HepG2 (cell line): ENCODE measurements around the gene GMEB2. TPM values are rescaled to one million over a fixed set of nuclear protein-coding genes. Genes with fewer than 3 reads are reported as not detected.

Experiments used
- ATAC-seq: fragments of 200-7000 bp; cut with Tn5 transposase; 3 replicates; pipeline ENCODE4 v1.9.1; 2020; ENCODE audit warnings: mild to moderate bottlenecking, moderate library complexity
- BruUV-seq: library from RNA; stranded (reverse); fragments of 400-500 nt; replicated peaks from 2 replicates; lab custom pipeline; 2021; lab: Mats Ljungman, UMichigan
- CTCF ChIA-PET: fragments of 300-600 bp; formaldehyde crosslinking; extraction: SDS; loops from one replicate; lab custom pipeline; 2021; ENCODE audit warnings: low total read pairs, inconsistent platforms, low intra/inter-chr PET ratio; lab: Yijun Ruan, JAX
- POLR2A ChIA-PET: fragments of 350-600 bp; sonication (Branson Sonifier 250); formaldehyde crosslinking; loops from one replicate; lab custom pipeline; 2020; ENCODE audit warnings: antibody characterized with exemption, inconsistent platforms; lab: Yijun Ruan, JAX
- DNase-seq: peaks from one replicate; pipeline ENCODE4 v3.0.0-alpha.2; 2015; ENCODE audit warnings: low spot score
- FAIRE-seq: peaks from 3 replicates; lab custom pipeline; 2011; peaks lifted over from hg19 to GRCh38; lab: Jason Lieb, UNC
- H2AFZ ChIP-seq: one replicate; pipeline ENCODE4 v1.6.1; 2011; ENCODE audit warnings: low read length, inconsistent platforms
- H3K27ac ChIP-seq: fragments of 300-600 bp; 3 replicates; pipeline ENCODE4 v1.8.0; 2011; ENCODE audit warnings: mixed run types, mild to moderate bottlenecking, mixed read lengths, low read length, inconsistent platforms; ENCODE audit not compliant: insufficient read depth; ENCODE audit errors: extremely low read length
- H3K27me3 ChIP-seq, 2 experiments: fragments of 200-600 bp in 1 of 2; 2 replicates in 1 of 2; 3 replicates in 1 of 2; pipeline versions ENCODE4 v1.6.0 to v1.8.0; 2011; ENCODE audit warnings: low read length in 2 of 2, mild to moderate bottlenecking in 2 of 2, moderate library complexity in 2 of 2, inconsistent platforms in 1 of 2; ENCODE audit not compliant: insufficient read depth in 2 of 2, control insufficient read depth in 1 of 2
- H3K36me3 ChIP-seq, 2 experiments: fragments of 200-600 bp in 1 of 2; replicated peaks in 1 of 2; 2 replicates in 1 of 2; 3 replicates in 1 of 2; pipeline versions ENCODE4 v1.5.1 to v1.8.0; 2011; ENCODE audit warnings: low read length in 2 of 2, inconsistent platforms in 1 of 2; ENCODE audit not compliant: insufficient read depth in 2 of 2, control insufficient read depth in 1 of 2
- H3K4me1 ChIP-seq: 2 replicates; pipeline ENCODE4 v1.5.1; 2012; ENCODE audit warnings: low read length, inconsistent platforms; ENCODE audit not compliant: insufficient read depth
- H3K4me2 ChIP-seq: 2 replicates; pipeline ENCODE4 v1.6.0; 2011; ENCODE audit warnings: low read depth, low read length, inconsistent platforms
- H3K4me3 ChIP-seq, 3 experiments: fragments of 200-600 bp in 1 of 3; sonication (generic), shearing (Covaris generic) in 1 of 3; replicated peaks in 1 of 3; 2 replicates each; pipeline ENCODE4 v1.5.1; 2011 to 2016; ENCODE audit warnings: low read length in 3 of 3, inconsistent platforms in 2 of 3, low read depth in 2 of 3, mild to moderate bottlenecking in 2 of 3, control low read depth in 1 of 3, mixed read lengths in 1 of 3; ENCODE audit not compliant: insufficient read depth in 1 of 3
- H3K79me2 ChIP-seq: one replicate; pipeline ENCODE4 v1.6.1; 2011; ENCODE audit warnings: low read length, inconsistent platforms; ENCODE audit not compliant: insufficient read depth
- H3K9ac ChIP-seq: 2 replicates; pipeline ENCODE4 v1.6.0; 2011; ENCODE audit warnings: mild to moderate bottlenecking, low read depth, low read length, inconsistent platforms; ENCODE audit not compliant: insufficient read depth
- H3K9me3 ChIP-seq: 2 replicates; pipeline ENCODE4 v1.5.1; 2012; ENCODE audit warnings: mild to moderate bottlenecking, low read length
- H4K20me1 ChIP-seq: 2 replicates; pipeline ENCODE4 v1.6.0; 2011; ENCODE audit warnings: inconsistent platforms, mild to moderate bottlenecking, low read length, moderate library complexity; ENCODE audit not compliant: insufficient read depth
- IKZF1 ChIP-seq: fragments of 450-650 bp; IDR thresholded peaks from 2 replicates; pipeline ENCODE4 v1.7.1; 2016
- NFYB ChIP-seq: sonication (generic); formaldehyde crosslinking; IDR thresholded peaks from 2 replicates; pipeline ENCODE4 v1.4.0; 2020; ENCODE audit warnings: missing genetic modification reagents
- PHF20 ChIP-seq: sonication (generic); formaldehyde crosslinking; IDR thresholded peaks from 2 replicates; pipeline ENCODE4 v1.5.0; 2020; ENCODE audit warnings: mild to moderate bottlenecking, missing genetic modification reagents
- WGBS: methylation state at CpG from one replicate; pipeline ENCODE4 v1.1.6; 2017; ENCODE audit warnings: low lambda C conversion rate; 5-methylcytosine and 5-hydroxymethylcytosine counted together
- in situ Hi-C: cut with HindIII; loops from 2 replicates; pipeline ENCODE4 v1.10.0; 2017; ENCODE audit warnings: low pct_unique_long_range_greater_than_20kb; ENCODE audit not compliant: extremely low pct_ligation_motif_present
- intact Hi-C: fragments of 100-400 bp; cut with micrococcal nuclease; formaldehyde crosslinking; loops from one replicate; pipeline ENCODE4 v1.10.0; 2022; ENCODE audit not compliant: unreplicated experiment
- polyA plus RNA-seq, 8 experiments: library from polyadenylated mRNA; depleted of rRNA in 3 of 8; stranded (reverse) in 7 of 8; unstranded in 1 of 8; fragments of >200 nt; fragmentation: Illumina TruSeq in 4 of 8; extraction: Trizol in 4 of 8; gene quantifications; 2 replicates each; pipeline versions ENCODE4 v1.2.1 to v1.2.3, GENCODE V29; 2011 to 2016; ENCODE audit warnings: low read depth in 4 of 8, missing spikeins in 1 of 8, mixed read lengths in 1 of 8; ENCODE audit not compliant: insufficient read depth in 1 of 8
- total RNA-seq, 5 experiments: library from RNA; depleted of rRNA; stranded (reverse); fragments of >200 nt; fragmentation: Illumina TruSeq; extraction: Trizol; gene quantifications; 2 replicates each; pipeline ENCODE4 v1.2.3, GENCODE V29; 2016; ENCODE audit warnings: low read depth in 1 of 5
- TF ChIP-seq, protein P1 (sequence below): sonication (generic); formaldehyde crosslinking; conservative IDR thresholded peaks from 2 replicates; pipeline ENCODE4 v1.8.1; 2023; ENCODE audit warnings: missing genetic modification reagents
- TF ChIP-seq, protein P2 (sequence below): sonication (generic); formaldehyde crosslinking; IDR thresholded peaks from 2 replicates; pipeline ENCODE4 v1.4.0; 2020; ENCODE audit warnings: missing genetic modification reagents, borderline replicate concordance

Gene GMEB2
- total and polyA plus RNA-seq, 2 of the 13 experiments (the other 11 are each of a cell fraction or from before 2014, with no cell fraction given) = 10.6 to 12.4 TPM

DNA sequence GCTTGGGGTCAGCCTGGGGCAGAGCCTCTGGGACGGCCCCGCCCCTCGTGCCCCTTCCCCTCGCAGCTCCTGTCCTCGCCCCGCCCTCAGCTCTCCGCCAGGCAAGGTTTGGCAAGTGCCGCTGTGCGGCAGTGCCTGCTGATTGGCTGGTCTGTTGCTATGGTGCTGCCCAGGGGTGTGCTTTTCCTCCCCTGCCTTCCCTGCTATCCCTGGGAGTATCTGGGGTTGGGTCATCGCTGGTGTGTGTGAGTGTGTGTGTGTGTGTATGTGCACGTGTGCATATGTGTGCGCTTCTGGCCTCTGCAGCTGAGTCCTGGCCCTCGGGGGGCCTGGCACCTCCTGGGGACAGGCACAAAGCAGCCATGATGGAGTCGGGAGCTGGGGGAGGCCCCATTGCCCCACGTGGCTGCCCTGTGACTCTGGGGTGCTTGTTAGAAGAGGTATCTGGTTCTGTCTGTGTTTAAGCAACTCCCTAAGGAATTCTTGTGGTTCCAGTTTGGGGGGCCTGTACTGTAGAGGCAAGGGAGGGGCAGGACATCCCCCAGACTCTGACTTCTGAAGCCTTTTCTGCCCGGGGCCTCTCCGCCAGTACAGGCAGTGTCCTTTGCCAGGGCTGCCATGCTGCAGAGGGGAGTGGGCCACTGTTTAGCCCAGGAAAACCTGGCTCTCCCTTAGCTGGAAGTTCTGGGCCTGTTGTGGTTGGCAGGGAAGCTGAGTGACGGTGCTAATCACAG is 38.1 kb upstream of the GMEB2 start:
- CTCF ChIA-PET = no interaction called here

DNA sequence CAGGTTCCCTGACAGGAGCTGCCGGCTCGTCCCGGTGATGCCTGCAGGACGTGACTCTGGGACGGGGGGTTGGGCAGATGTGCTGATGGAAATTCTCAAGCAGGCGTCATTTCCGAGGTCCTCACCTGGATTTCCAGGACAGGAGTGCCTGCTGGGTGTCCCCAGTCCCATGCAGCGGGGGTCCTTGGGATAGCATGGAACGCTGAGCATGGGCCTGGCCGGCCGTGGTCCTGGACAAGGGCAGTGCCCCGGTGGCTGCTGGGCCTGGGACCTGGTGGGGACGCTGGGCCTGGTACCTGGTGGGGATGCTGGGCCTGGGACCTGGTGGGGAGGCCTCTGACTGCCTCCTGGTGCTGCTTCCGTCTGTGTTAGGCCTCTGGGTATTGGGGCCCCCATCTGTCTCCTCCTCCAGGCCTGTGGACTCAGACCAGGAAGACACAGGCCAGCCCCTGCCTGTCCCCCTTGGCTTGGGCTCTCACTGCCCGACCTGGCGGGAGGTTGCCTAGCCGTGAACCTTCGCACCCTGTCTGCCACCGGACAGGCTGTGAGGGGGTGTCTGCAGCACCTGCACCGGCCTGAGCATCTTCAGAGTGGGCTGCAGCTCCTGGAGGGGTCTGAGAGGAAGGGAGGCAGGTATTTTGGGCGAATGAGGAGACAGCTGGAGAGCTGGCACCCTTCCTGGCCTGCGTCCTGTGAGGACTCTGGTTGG is 37.4 kb upstream of the GMEB2 start:
- ATAC-seq (no peak; the same call in 2 of the 3 replicates), FAIRE-seq (no peak), DNase-seq (no peak)
- POLR2A ChIA-PET = no interaction called here
- no peak overlapping the region for H3K4me2 ChIP-seq
- in situ Hi-C loops = no loop called here
- no peaks in the 10 kb centered on the region for H4K20me1 ChIP-seq
- peaks cover 15% of the 10 kb centered on the region for H3K4me1 ChIP-seq
- peaks cover 41 to 68% of the 10 kb centered on the region in 2 experiments for H3K36me3 ChIP-seq
- no peak overlapping the region for H3K9ac ChIP-seq
- CTCF ChIA-PET = no interaction called here
- intact Hi-C loops = no loop called here
- no TSS peak for BruUV-seq
- H3K27me3 ChIP-seq = no peaks in the 10 kb centered on the region
- H2AFZ ChIP-seq = no peak overlapping the region
- 97% methylated on average over 16 of the region's 22 CpGs for WGBS
- H3K9me3 ChIP-seq = no peaks in the 10 kb centered on the region
- H3K79me2 ChIP-seq = peaks cover 9% of the 10 kb centered on the region
- TF ChIP-seq, protein P1, sequence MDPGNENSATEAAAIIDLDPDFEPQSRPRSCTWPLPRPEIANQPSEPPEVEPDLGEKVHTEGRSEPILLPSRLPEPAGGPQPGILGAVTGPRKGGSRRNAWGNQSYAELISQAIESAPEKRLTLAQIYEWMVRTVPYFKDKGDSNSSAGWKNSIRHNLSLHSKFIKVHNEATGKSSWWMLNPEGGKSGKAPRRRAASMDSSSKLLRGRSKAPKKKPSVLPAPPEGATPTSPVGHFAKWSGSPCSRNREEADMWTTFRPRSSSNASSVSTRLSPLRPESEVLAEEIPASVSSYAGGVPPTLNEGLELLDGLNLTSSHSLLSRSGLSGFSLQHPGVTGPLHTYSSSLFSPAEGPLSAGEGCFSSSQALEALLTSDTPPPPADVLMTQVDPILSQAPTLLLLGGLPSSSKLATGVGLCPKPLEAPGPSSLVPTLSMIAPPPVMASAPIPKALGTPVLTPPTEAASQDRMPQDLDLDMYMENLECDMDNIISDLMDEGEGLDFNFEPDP (CRISPR knock-in tag) = 0 out of 2 replicates have a peak, but pooled peaks have one; percentile 46
- TF ChIP-seq, protein P2, sequence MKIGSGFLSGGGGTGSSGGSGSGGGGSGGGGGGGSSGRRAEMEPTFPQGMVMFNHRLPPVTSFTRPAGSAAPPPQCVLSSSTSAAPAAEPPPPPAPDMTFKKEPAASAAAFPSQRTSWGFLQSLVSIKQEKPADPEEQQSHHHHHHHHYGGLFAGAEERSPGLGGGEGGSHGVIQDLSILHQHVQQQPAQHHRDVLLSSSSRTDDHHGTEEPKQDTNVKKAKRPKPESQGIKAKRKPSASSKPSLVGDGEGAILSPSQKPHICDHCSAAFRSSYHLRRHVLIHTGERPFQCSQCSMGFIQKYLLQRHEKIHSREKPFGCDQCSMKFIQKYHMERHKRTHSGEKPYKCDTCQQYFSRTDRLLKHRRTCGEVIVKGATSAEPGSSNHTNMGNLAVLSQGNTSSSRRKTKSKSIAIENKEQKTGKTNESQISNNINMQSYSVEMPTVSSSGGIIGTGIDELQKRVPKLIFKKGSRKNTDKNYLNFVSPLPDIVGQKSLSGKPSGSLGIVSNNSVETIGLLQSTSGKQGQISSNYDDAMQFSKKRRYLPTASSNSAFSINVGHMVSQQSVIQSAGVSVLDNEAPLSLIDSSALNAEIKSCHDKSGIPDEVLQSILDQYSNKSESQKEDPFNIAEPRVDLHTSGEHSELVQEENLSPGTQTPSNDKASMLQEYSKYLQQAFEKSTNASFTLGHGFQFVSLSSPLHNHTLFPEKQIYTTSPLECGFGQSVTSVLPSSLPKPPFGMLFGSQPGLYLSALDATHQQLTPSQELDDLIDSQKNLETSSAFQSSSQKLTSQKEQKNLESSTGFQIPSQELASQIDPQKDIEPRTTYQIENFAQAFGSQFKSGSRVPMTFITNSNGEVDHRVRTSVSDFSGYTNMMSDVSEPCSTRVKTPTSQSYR (CRISPR knock-in tag) = no peak
- no peak overlapping the region for H3K4me3 ChIP-seq
- no peak overlapping the region for H3K27ac ChIP-seq

More for the DNA sequence above, 38.1 kb upstream of the GMEB2 start:
- Histone ChIP-seq H3K9ac (no peak overlapping the region), H3K9me3 (no peaks in the 10 kb centered on the region), H2AFZ (no peak overlapping the region), H3K4me3 (no peak overlapping the region), H3K27me3 (no peaks in the 10 kb centered on the region), H3K36me3 (peaks cover 41 to 68% of the 10 kb centered on the region in 2 experiments), H3K79me2 (peaks cover 3% of the 10 kb centered on the region), H3K27ac (no peak overlapping the region), H3K4me1 (peaks cover 8% of the 10 kb centered on the region), H3K4me2 (no peak overlapping the region), H4K20me1 (no peaks in the 10 kb centered on the region)
- POLR2A ChIA-PET = no interaction called here
- WGBS = 95% methylated on average over 18 of the region's 18 CpGs
- in situ Hi-C loops = no loop called here
- TF ChIP-seq PHF20 (no peak), IKZF1 (0 out of 2 replicates have a peak, but pooled peaks have one; percentile 57), NFYB (CRISPR knock-in tag) (0 out of 2 replicates have a peak, but pooled peaks have one; percentile 15)
- intact Hi-C loops = no loop called here
- no peak for FAIRE-seq
- no peak for ATAC-seq
- no peak for DNase-seq
- no TSS peak for BruUV-seq
